SIG-M5 treated with dmso at 0.1 percent for 504 hours (cell line): ENCODE results near the gene GPR18.
"Not testable (repeated sequence)": the region's sequence is repeated elsewhere in the genome, so short reads cannot be mapped to it uniquely, and the experiment has no call there.

Experiments used
- DNase-seq: peaks from one replicate; lab custom pipeline; 2025; ENCODE audit not compliant: unreplicated experiment; lab: John Stamatoyannopoulos, UW

The GPR18 gene

GRCh38 chr13:99211421-99212035 is 46.7 kb downstream of the GPR18 start:
- DNase-seq = no peak

GRCh38 chr13:99210627-99211026 is 47.6 kb downstream of the GPR18 start:
- DNase-seq = not testable (repeated sequence)

- no peak for DNase-seq
These were observed 49.2 kb downstream of the GPR18 start for GRCh38 chr13:99208845-99209527.

- no peak for DNase-seq
These were observed 50.0 kb downstream of the GPR18 start for GRCh38 chr13:99208185-99208584.

GRCh38 chr13:99207511-99207910 is 50.7 kb downstream of the GPR18 start:
- no peak for DNase-seq

- no peak for DNase-seq
These were observed 51.3 kb downstream of the GPR18 start for GRCh38 chr13:99206873-99207272.

GRCh38 chr13:99206226-99206625 is 52.0 kb downstream of the GPR18 start:
- DNase-seq = no peak

GRCh38 chr13:99205621-99206220 is 52.5 kb downstream of the GPR18 start:
- DNase-seq = no peak
